ENCODE results near the gene PDE8A.

Gene PDE8A

DNA sequence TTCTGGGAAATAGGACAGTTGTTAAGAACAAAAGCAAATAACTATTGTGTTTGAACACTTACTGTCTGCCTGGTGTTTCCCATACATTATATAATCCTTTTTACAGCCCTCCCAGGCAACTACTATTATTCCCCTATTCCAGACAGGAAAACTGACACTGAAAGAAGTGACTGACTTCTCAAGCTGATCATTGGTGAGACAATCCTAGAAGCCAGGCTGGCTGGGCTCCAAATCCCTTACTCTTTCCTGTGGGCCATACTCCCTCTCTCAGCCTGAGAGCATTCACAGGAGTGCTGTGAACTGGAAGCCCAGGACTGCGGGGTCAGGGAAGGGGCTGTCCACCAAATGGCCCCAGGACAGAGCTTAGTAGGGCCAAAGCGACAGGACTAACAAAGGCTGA is 39.2 kb upstream of the PDE8A start:
- Histone ChIP-seq H3K9ac (ENCODE audit: low read length) (no peak overlapping the region), H3K27me3 (ENCODE audit: insufficient read depth, low read length, poor library complexity) (no peaks in the 10 kb centered on the region), H3K23ac (ENCODE audit: low read length) (no peak overlapping the region), H3K79me2 (ENCODE audit: control insufficient read depth, insufficient read depth, low read length) (no peaks in the 10 kb centered on the region), H2AK5ac (ENCODE audit: low read length) (no peak overlapping the region), H3K27ac (ENCODE audit: low read depth, low read length) (no peak overlapping the region), H3K4me1 (ENCODE audit: control insufficient read depth, low read depth, low read length) (no peaks in the 10 kb centered on the region), H4K8ac (ENCODE audit: low read depth, low read length) (no peak overlapping the region), H2BK15ac (replicated peaks; ENCODE audit: low read depth) (no peak overlapping the region), H3K79me1 (ENCODE audit: low read length) (no peaks in the 10 kb centered on the region), H2BK5ac (ENCODE audit: low read length) (no peak overlapping the region), H2BK120ac (ENCODE audit: low read depth, low read length) (no peak overlapping the region), H3K4me2 (ENCODE audit: low read length) (no peak overlapping the region), H3K56ac (ENCODE audit: low read length) (no peak overlapping the region), H3K36me3 (ENCODE audit: control insufficient read depth, insufficient read depth, low read length) (no peaks in the 10 kb centered on the region), H3K18ac (ENCODE audit: low read length) (no peak overlapping the region), H4K5ac (ENCODE audit: low read length) (no peak overlapping the region), H3K4ac (ENCODE audit: low read depth, low read length) (no peak overlapping the region), H3K4me3 (ENCODE audit: low read length) (no peak overlapping the region)
- no CpG with 5 or more reads among the region's 2 CpGs for WGBS (ENCODE audit: extremely low coverage, insufficient coverage, low lambda C conversion rate)
- DNase-seq, result no peak

DNA sequence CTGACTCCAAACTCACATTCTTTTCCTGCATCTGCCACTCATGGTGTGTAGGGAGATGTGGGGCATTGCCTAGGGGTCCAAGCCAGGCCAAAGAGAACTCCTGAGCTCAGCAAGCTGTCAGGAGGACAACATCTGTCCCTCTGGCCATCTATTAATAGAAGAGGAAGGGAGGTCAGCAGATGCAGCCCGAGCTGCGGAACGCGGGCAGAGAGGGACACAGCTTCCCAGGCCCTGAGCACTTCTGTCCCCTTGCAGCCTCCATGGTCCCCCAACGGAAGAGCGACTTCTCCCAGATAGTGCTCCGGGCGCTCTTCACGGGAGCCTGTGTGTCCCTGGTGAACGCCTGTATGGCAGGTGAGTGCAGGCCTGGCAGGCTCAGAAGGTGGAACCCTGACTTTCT is 37.3 kb upstream of the PDE8A start:
- Histone ChIP-seq H3K4me3 (ENCODE audit: low read length) (no peak overlapping the region), H3K4me1 (ENCODE audit: control insufficient read depth, low read depth, low read length) (no peaks in the 10 kb centered on the region), H3K9ac (ENCODE audit: low read length) (no peak overlapping the region), H2AK5ac (ENCODE audit: low read length) (no peak overlapping the region), H3K56ac (ENCODE audit: low read length) (no peak overlapping the region), H3K23ac (ENCODE audit: low read length) (no peak overlapping the region), H3K79me2 (ENCODE audit: control insufficient read depth, insufficient read depth, low read length) (no peaks in the 10 kb centered on the region), H4K5ac (ENCODE audit: low read length) (no peak overlapping the region), H3K36me3 (ENCODE audit: control insufficient read depth, insufficient read depth, low read length) (no peaks in the 10 kb centered on the region), H3K4me2 (ENCODE audit: low read length) (no peak overlapping the region), H2BK120ac (ENCODE audit: low read depth, low read length) (no peak overlapping the region), H2BK15ac (replicated peaks; ENCODE audit: low read depth) (no peak overlapping the region), H3K27ac (ENCODE audit: low read depth, low read length) (no peak overlapping the region), H3K79me1 (ENCODE audit: low read length) (no peaks in the 10 kb centered on the region), H2BK5ac (ENCODE audit: low read length) (no peak overlapping the region), H3K27me3 (ENCODE audit: insufficient read depth, low read length, poor library complexity) (no peaks in the 10 kb centered on the region), H4K8ac (ENCODE audit: low read depth, low read length) (no peak overlapping the region), H3K18ac (ENCODE audit: low read length) (no peak overlapping the region), H3K4ac (ENCODE audit: low read depth, low read length) (no peak overlapping the region)
- DNase-seq, result no peak
- WGBS (ENCODE audit: extremely low coverage, insufficient coverage, low lambda C conversion rate), result no CpG with 5 or more reads among the region's 10 CpGs

DNA sequence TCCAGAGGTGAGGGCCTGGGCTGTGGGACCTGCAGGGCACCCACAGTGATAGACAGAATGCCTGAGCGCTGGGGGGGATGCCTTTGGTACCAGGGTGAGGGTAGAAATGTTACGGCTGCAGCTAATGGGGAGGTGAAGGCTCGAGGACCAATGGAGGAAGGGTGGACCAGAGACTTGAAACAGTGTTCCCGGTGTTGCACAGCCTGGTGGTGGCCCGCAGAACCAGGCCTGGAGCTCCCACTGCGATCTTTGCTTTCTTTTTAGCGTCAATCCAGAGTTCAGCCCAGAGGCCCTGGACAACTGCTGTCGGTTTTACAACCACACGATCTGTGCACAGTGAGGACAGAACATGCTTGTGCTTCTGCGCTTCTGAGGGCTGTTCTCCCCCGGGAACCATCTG is 36.8 kb upstream of the PDE8A start:
- Histone ChIP-seq H3K9ac (ENCODE audit: low read length) (no peak overlapping the region), H3K79me1 (ENCODE audit: low read length) (no peaks in the 10 kb centered on the region), H3K18ac (ENCODE audit: low read length) (no peak overlapping the region), H3K4ac (ENCODE audit: low read depth, low read length) (no peak overlapping the region), H3K4me2 (ENCODE audit: low read length) (no peak overlapping the region), H3K56ac (ENCODE audit: low read length) (no peak overlapping the region), H3K27me3 (ENCODE audit: insufficient read depth, low read length, poor library complexity) (no peaks in the 10 kb centered on the region), H4K8ac (ENCODE audit: low read depth, low read length) (no peak overlapping the region), H3K23ac (ENCODE audit: low read length) (no peak overlapping the region), H2AK5ac (ENCODE audit: low read length) (no peak overlapping the region), H2BK15ac (replicated peaks; ENCODE audit: low read depth) (no peak overlapping the region), H3K79me2 (ENCODE audit: control insufficient read depth, insufficient read depth, low read length) (no peaks in the 10 kb centered on the region), H2BK5ac (ENCODE audit: low read length) (no peak overlapping the region), H4K5ac (ENCODE audit: low read length) (no peak overlapping the region), H2BK120ac (ENCODE audit: low read depth, low read length) (no peak overlapping the region), H3K4me3 (ENCODE audit: low read length) (no peak overlapping the region), H3K4me1 (ENCODE audit: control insufficient read depth, low read depth, low read length) (no peaks in the 10 kb centered on the region), H3K36me3 (ENCODE audit: control insufficient read depth, insufficient read depth, low read length) (no peaks in the 10 kb centered on the region), H3K27ac (ENCODE audit: low read depth, low read length) (no peak overlapping the region)
- no CpG with 5 or more reads among the region's 11 CpGs for WGBS (ENCODE audit: extremely low coverage, insufficient coverage, low lambda C conversion rate)
- DNase-seq, result no peak

DNA sequence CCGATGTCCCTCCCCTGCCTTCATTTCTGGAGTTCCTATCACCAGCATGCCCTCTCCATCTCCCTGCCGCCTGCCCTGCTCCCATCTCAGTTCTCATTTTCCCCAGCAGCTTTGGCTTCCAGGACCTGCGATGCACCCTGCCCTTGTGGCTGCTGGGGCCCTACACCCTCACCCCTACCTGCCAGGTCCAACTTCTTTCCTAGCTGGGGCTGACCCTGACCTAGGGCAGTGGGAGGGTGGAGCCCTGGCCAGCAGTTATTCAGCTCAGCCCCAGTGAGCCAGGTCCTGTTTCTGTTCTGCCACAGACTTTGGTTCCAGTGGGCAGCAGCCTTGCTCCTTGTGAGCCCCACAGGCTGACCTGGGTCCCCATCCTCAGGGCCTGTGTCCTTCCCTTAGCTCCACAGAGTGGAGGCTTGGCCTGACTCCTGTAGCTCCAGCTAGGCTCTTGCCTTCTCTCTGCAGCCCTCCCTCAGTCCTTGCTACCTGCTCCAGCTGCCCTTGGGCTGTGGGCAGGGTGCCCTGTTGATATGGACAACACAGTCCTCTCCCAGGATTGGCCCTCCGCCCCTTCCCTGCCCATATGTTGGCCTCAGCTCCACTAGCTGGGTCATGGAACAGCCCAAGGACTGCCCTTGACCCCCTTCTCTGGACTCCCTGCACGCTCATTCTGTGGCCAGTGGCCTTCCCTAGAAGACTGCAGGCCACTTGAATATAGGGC is 34.7 kb upstream of the PDE8A start:
- H4K8ac ChIP-seq (ENCODE audit: low read depth, low read length), result no peak overlapping the region
- no peak overlapping the region for H2AK5ac ChIP-seq (ENCODE audit: low read length)
- H4K5ac ChIP-seq (ENCODE audit: low read length), result no peak overlapping the region
- no peak overlapping the region for H3K4ac ChIP-seq (ENCODE audit: low read depth, low read length)
- no CpG with 5 or more reads among the region's 5 CpGs for WGBS (ENCODE audit: extremely low coverage, insufficient coverage, low lambda C conversion rate)
- H3K4me3 ChIP-seq (ENCODE audit: low read length), result no peak overlapping the region
- H3K79me2 ChIP-seq (ENCODE audit: control insufficient read depth, insufficient read depth, low read length), result no peaks in the 10 kb centered on the region
- no peaks in the 10 kb centered on the region for H3K36me3 ChIP-seq (ENCODE audit: control insufficient read depth, insufficient read depth, low read length)
- no peak overlapping the region for H3K27ac ChIP-seq (ENCODE audit: low read depth, low read length)
- no peak overlapping the region for H3K4me2 ChIP-seq (ENCODE audit: low read length)
- no peaks in the 10 kb centered on the region for H3K79me1 ChIP-seq (ENCODE audit: low read length)
- DNase-seq, result no peak
- no peak overlapping the region for H3K18ac ChIP-seq (ENCODE audit: low read length)
- no peak overlapping the region for H2BK5ac ChIP-seq (ENCODE audit: low read length)
- H3K9ac ChIP-seq (ENCODE audit: low read length), result no peak overlapping the region
- no peaks in the 10 kb centered on the region for H3K4me1 ChIP-seq (ENCODE audit: control insufficient read depth, low read depth, low read length)
- no peaks in the 10 kb centered on the region for H3K27me3 ChIP-seq (ENCODE audit: insufficient read depth, low read length, poor library complexity)
- H2BK120ac ChIP-seq (ENCODE audit: low read depth, low read length), result no peak overlapping the region
- no peak overlapping the region for H3K23ac ChIP-seq (ENCODE audit: low read length)
- no peak overlapping the region for H2BK15ac ChIP-seq (replicated peaks; ENCODE audit: low read depth)
- H3K56ac ChIP-seq (ENCODE audit: low read length), result no peak overlapping the region

DNA sequence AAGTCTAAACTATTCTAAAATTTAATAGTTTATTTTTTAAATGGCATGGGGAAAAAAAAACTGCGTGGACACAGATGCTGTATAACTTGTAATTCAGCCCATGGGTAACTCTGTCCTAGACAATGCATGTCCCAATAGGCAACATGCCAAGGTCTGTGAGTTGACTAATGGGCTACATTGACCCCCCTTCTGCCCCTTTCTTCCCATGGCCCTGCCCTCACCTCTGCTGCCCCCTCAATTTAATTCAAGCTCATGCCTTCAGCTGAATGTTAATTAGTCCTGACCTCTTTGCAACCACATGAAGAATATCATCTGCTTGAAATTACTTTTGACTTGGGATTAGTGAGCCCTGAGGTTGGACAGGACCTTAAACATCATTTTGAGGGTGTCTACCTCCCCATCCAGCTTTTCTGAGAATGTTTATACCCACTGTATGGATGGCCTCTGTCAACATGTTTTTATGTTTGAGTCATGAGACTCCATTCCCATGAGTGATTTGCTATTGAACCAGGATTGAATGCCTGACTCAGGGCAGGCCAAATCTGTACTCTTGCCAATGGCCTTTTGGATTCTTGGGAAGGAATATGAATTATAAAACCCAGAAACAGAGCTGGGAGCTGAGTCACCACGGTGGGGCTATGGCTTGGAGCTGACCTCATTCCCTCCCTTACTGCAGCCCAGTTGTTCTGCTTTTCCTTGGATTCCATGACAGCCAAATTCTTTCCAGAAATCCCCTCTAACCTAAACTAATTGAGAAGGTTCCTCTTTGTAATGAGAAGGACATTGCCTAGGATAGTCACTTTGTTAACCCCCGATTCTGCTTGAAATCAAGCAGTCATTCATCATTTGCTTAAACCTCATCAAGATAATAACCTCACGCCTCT is 33.5 kb upstream of the PDE8A start:
- Histone ChIP-seq H3K4me2 (ENCODE audit: low read length) (no peak overlapping the region), H3K79me1 (ENCODE audit: low read length) (no peaks in the 10 kb centered on the region), H3K4me3 (ENCODE audit: low read length) (no peak overlapping the region), H3K27me3 (ENCODE audit: insufficient read depth, low read length, poor library complexity) (no peaks in the 10 kb centered on the region), H4K8ac (ENCODE audit: low read depth, low read length) (no peak overlapping the region), H3K56ac (ENCODE audit: low read length) (no peak overlapping the region), H3K9ac (ENCODE audit: low read length) (no peak overlapping the region), H3K4me1 (ENCODE audit: control insufficient read depth, low read depth, low read length) (no peaks in the 10 kb centered on the region), H2BK15ac (replicated peaks; ENCODE audit: low read depth) (no peak overlapping the region), H2BK5ac (ENCODE audit: low read length) (no peak overlapping the region), H3K36me3 (ENCODE audit: control insufficient read depth, insufficient read depth, low read length) (no peaks in the 10 kb centered on the region), H3K4ac (ENCODE audit: low read depth, low read length) (no peak overlapping the region), H2AK5ac (ENCODE audit: low read length) (no peak overlapping the region), H4K5ac (ENCODE audit: low read length) (no peak overlapping the region), H3K79me2 (ENCODE audit: control insufficient read depth, insufficient read depth, low read length) (no peaks in the 10 kb centered on the region), H3K18ac (ENCODE audit: low read length) (no peak overlapping the region), H2BK120ac (ENCODE audit: low read depth, low read length) (no peak overlapping the region), H3K23ac (ENCODE audit: low read length) (no peak overlapping the region), H3K27ac (ENCODE audit: low read depth, low read length) (no peak overlapping the region)
- no peak for DNase-seq
- WGBS (ENCODE audit: extremely low coverage, insufficient coverage, low lambda C conversion rate), result no CpG with 5 or more reads among the region's 4 CpGs

All from mesendoderm (in vitro differentiated cells).